Breast epithelium (tissue), 3 donors: Measurements from ENCODE around the gene GPSM1.

Experiments used
- POLR2A ChIP-seq: fragments of 450-650 bp; IDR thresholded peaks from one replicate; pipeline ENCODE4 v1.6.1; 2016; ENCODE audit warnings: antibody characterized with exemption, mild to moderate bottlenecking, moderate library complexity
- POLR2AphosphoS5 ChIP-seq, 3 donors: sonication (generic); formaldehyde crosslinking; IDR thresholded peaks; one replicate each; pipeline ENCODE4 v1.6.1; 2017; ENCODE audit warnings: antibody characterized with exemption in 3 of 3
- TF ChIP-seq, protein P1 (sequence below), 3 donors: fragments of 450-650 bp; IDR thresholded peaks; one replicate each; pipeline ENCODE4 v1.5.1; 2016 to 2017; ENCODE audit warnings: antibody characterized with exemption in 3 of 3, mild to moderate bottlenecking in 3 of 3, moderate library complexity in 3 of 3

DNA sequence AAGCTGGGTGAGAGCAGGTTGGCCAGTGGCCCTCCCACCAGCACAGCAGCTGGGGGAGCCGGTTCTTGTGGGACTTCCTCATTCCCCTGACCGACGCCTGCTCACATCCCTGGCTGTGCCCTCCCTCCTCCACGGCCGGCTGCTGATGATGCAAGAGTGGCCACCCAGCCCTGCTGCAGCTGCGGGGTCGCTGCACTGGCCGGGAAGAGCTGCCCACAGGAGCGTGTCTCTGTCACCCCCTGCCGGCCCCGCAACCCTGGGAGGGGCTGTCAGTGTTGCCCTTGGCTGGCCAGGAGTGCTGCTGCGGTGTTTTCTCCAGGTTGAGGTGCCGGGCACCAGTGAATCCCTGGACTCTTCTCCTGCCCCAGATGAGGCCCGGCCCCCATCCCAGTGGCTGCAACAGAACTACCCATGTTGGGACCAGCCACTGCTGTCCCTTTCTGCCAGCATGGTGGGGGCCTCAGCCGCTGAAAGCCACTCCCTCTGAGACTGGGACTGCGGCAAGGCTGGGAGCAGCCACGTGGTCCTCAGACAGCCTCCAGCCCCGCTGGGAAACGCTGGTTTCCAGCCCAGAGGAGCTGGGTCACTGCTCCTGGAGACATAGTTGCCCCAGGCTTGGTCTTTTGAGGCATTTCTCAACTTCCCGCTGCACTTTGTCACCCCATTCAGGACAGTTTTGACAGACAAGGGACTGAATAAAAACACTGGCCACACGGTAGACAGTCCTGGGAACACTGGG lies 45.4 kb downstream of the GPSM1 start:
- TF ChIP-seq, protein P1, sequence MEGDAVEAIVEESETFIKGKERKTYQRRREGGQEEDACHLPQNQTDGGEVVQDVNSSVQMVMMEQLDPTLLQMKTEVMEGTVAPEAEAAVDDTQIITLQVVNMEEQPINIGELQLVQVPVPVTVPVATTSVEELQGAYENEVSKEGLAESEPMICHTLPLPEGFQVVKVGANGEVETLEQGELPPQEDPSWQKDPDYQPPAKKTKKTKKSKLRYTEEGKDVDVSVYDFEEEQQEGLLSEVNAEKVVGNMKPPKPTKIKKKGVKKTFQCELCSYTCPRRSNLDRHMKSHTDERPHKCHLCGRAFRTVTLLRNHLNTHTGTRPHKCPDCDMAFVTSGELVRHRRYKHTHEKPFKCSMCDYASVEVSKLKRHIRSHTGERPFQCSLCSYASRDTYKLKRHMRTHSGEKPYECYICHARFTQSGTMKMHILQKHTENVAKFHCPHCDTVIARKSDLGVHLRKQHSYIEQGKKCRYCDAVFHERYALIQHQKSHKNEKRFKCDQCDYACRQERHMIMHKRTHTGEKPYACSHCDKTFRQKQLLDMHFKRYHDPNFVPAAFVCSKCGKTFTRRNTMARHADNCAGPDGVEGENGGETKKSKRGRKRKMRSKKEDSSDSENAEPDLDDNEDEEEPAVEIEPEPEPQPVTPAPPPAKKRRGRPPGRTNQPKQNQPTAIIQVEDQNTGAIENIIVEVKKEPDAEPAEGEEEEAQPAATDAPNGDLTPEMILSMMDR (IDR thresholded peaks at IDR 0.05) = no peak
- TF ChIP-seq POLR2AphosphoS5 (IDR thresholded peaks at IDR 0.05) = peak in 1 of 3 donors; percentile 32
- no peak for TF ChIP-seq POLR2A
